Body of pancreas (tissue), 4 donors: ENCODE data around the gene SH2D7. TPM values are rescaled to one million over a fixed set of nuclear protein-coding genes. Genes with fewer than 3 reads are reported as not detected.

Experiments
- ATAC-seq: fragments of 150-250 bp; one replicate; pipeline ENCODE4 v1.9.1; 2016
- DNase-seq, 4 donors: peaks; one replicate each; pipeline ENCODE4 v3.0.0-alpha.2; 2019
- H3K27ac ChIP-seq, 4 donors: fragments of 200-600 bp; sonication (generic); 1 replicate in 3 of 4; 2 replicates in 1 of 4; pipeline versions ENCODE4 v1.5.1 to v1.6.1; 2016 to 2019; ENCODE audit warnings: mild to moderate bottlenecking in 1 of 4, mixed read lengths in 1 of 4, moderate library complexity in 1 of 4
- H3K27me3 ChIP-seq, 2 donors: fragments of 200-600 bp; sonication (generic); one replicate each; pipeline ENCODE4 v1.6.0; 2016; ENCODE audit warnings: mild to moderate bottlenecking in 1 of 2
- H3K36me3 ChIP-seq, 2 donors: fragments of 200-600 bp; sonication (generic); replicated peaks in 1 of 2; 2 replicates each; pipeline ENCODE4 v1.5.1; 2016; ENCODE audit warnings: low read depth in 2 of 2; ENCODE audit not compliant: insufficient read depth in 1 of 2
- H3K4me1 ChIP-seq: fragments of 200-600 bp; sonication (generic); one replicate; pipeline ENCODE4 v1.6.0; 2016
- H3K4me3 ChIP-seq, 2 donors: fragments of 200-600 bp; sonication (generic); 1 replicate in 1 of 2; 2 replicates in 1 of 2; pipeline ENCODE4 v1.5.1; 2016 to 2019
- H3K9me3 ChIP-seq, 3 donors: fragments of 200-600 bp; sonication (generic); 1 replicate in 2 of 3; 2 replicates in 1 of 3; pipeline ENCODE4 v1.5.1; 2016
- CTCF ChIP-seq, 7 experiments: fragments of 450-650 bp in 4 of 7; fragments of 200-600 bp in 3 of 7; sonication (generic) in 3 of 7; IDR thresholded peaks; one replicate each; pipeline ENCODE4 v1.5.1; 2016 to 2019; ENCODE audit warnings: antibody characterized with exemption in 7 of 7
- POLR2A ChIP-seq, 3 donors: fragments of 450-650 bp; IDR thresholded peaks; one replicate each; pipeline ENCODE4 v1.6.1; 2016; ENCODE audit warnings: antibody characterized with exemption in 3 of 3, mild to moderate bottlenecking in 2 of 3
- WGBS, 2 donors: methylation state at CpG; one replicate each; pipeline ENCODE4 v1.1.5; 2017; 5-methylcytosine and 5-hydroxymethylcytosine counted together
- intact Hi-C: fragments of 100-400 bp; cut with DNase I; formaldehyde crosslinking; loops from one replicate; pipeline ENCODE4 v1.15.1; 2023
- total RNA-seq, 2 donors: library from RNA; depleted of rRNA; stranded (reverse); fragments of >200 nt; gene quantifications; one replicate each; pipeline ENCODE4 v1.1.0, GENCODE V29; 2016

Gene SH2D7
- total RNA-seq, 2 donors from 2014 or later: not detected

DNA sequence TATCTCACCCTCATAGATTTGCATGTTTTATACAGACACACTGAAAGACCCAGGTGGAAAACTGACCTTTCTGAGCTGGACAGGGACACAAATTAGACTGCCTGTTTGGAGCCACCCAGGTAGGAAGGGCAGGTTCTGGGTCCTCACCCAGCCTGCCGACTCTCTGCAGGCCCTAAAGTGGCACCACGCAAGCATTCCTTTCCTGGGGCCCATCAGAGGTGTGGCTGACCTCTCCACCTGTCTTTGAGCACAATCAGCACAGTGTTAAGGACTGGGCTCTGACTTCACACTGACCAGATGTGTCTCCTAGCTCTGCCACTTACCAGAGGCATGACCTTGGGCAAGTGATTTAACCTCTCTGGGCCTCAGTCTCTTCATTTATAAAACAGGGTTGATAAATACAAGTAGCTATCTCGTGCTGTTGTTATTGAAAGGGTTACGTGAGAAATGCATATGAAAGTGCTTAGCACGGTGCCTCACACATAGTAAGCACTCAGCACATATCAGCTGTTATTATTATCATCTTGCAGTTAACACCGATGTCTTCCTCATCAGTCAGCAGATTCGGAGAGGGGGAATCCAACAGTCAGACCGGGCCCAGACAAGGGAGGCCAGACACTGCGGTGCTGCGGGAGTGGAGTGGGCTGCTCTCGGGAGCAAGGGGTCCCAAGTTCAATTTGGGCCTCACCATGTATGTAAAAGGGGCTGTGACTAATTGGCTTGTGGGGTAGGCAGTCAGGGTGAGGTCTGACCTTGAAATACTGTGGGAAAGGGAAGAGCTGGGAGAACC is 12.9 kb upstream of the SH2D7 start:
- intact Hi-C loops: no loop called here
- Histone ChIP-seq H3K9me3 (no peaks in the 10 kb centered on the region), H3K4me1 (peaks cover 24% of the 10 kb centered on the region), H3K27me3 (no peaks in the 10 kb centered on the region), H3K36me3 (no peaks in the 10 kb centered on the region), H3K4me3 (no peak overlapping the region), H3K27ac (no peak overlapping the region)
- DNase-seq: peak in 1 of 4 donors; percentile 9
- WGBS, 2 donors: 83 to 96% methylated on average over 11 of the region's 11 CpGs
- ATAC-seq: no peak
- TF ChIP-seq POLR2A (IDR thresholded peaks at IDR 0.05) (no peak), CTCF (IDR thresholded peaks at IDR 0.05) (no peak)

DNA sequence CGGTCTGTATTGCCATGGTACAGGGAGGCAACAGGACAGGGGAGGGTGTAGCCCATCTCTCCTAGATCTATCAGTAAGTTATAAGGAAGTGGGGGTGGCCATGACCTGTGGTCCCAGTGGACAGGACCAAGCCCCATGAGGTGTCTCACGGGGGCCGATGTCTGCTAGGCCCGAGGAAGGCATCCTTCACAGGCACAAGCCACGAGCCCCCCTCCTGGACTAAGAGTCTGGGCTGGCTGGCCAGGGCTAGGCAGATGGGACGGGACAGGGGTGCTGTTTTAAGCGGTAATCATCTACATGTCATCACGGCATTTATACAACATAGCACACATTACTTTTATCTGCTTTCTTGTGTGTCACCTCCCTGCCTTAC is 12.3 kb upstream of the SH2D7 start:
- no peak for TF ChIP-seq POLR2A (IDR thresholded peaks at IDR 0.05)
- TF ChIP-seq CTCF (IDR thresholded peaks at IDR 0.05): no peak

GRCh38 chr15:78082106-78082742 is 10.1 kb upstream of the SH2D7 start:
- Histone ChIP-seq H3K4me3 (no peak overlapping the region), H3K27ac (no peak overlapping the region), H3K9me3 (no peaks in the 10 kb centered on the region), H3K4me1 (peaks cover 6% of the 10 kb centered on the region), H3K27me3 (no peaks in the 10 kb centered on the region), H3K36me3 (no peaks in the 10 kb centered on the region)
- ATAC-seq (no peak), DNase-seq (peak in 2 of 4 donors; percentile 8 to 59)
- 66 to 78% methylated on average over 5 of the region's 5 CpGs for WGBS, 2 donors
- intact Hi-C loops: no loop called here
- TF ChIP-seq CTCF (IDR thresholded peaks at IDR 0.05): no peak

More for the DNA sequence above, 12.3 kb upstream of the SH2D7 start:
- 84 to 85% methylated on average over 8 of the region's 8 CpGs for WGBS, 2 donors
- Histone ChIP-seq H3K27me3 (no peaks in the 10 kb centered on the region), H3K36me3 (no peaks in the 10 kb centered on the region), H3K27ac (no peak overlapping the region), H3K4me3 (no peak overlapping the region), H3K9me3 (no peaks in the 10 kb centered on the region), H3K4me1 (peaks cover 23% of the 10 kb centered on the region)
- DNase-seq: no peak
- intact Hi-C loops: no loop called here
- no peak for ATAC-seq

DNA sequence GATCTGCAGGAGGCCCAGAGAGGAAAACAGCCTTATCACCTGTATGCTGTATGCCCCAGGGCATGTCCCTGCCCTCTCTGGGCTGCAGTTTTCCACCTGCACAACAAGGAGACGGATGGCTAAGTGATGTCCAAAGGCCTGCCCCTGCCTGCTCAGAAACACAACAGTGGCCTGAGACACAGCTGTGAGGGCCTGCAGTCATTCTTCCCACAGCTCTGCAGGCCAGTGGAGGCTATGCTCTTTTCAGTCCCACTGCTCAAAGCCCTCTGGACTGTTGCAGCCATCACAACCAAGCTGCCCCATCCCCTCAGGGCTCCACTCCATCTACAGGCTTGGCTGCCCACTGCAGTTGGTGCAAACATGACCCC is 9.6 kb upstream of the SH2D7 start:
- no peak for ATAC-seq
- 75 to 78% methylated on average over 1 of the region's 1 CpG for WGBS, 2 donors
- no peak overlapping the region for H3K27ac ChIP-seq
- no peak overlapping the region for H3K4me3 ChIP-seq
- H3K4me1 ChIP-seq: peaks cover 6% of the 10 kb centered on the region
- peak in 1 of 4 donors; percentile 5 for DNase-seq
- H3K27me3 ChIP-seq: no peaks in the 10 kb centered on the region
- TF ChIP-seq CTCF (IDR thresholded peaks at IDR 0.05) (no peak), POLR2A (IDR thresholded peaks at IDR 0.05) (no peak)
- no peaks in the 10 kb centered on the region for H3K36me3 ChIP-seq
- no peaks in the 10 kb centered on the region for H3K9me3 ChIP-seq
- intact Hi-C loops: no loop called here
